GM23248 (cell line): ENCODE data around the gene CSTF1. TPM values are rescaled to one million over a fixed set of nuclear protein-coding genes. Genes with fewer than 3 reads are reported as not detected.
A peak's percentile ranks its signal among the peaks of the same experiment; 100 is the strongest.

ENCODE experiments used
- DNase-seq: peaks from one replicate; pipeline ENCODE4 v3.0.0-alpha.2; 2015
- H2AFZ ChIP-seq: fragments of 200-600 bp; sonication (generic); 2 replicates; pipeline ENCODE4 v1.6.1; 2016; ENCODE audit warnings: antibody characterized with exemption
- H3F3A ChIP-seq: fragments of 200-600 bp; sonication (generic); 2 replicates; pipeline ENCODE4 v1.6.1; 2016; ENCODE audit warnings: mild to moderate bottlenecking, antibody characterized with exemption, mixed run types; ENCODE audit not compliant: insufficient read depth
- H3K27ac ChIP-seq: fragments of 200-600 bp; sonication (generic); 2 replicates; pipeline ENCODE4 v1.5.1; 2016; ENCODE audit warnings: mild to moderate bottlenecking
- H3K27me3 ChIP-seq: fragments of 200-600 bp; sonication (generic); replicated peaks from 2 replicates; pipeline ENCODE4 v1.6.1; 2016; ENCODE audit warnings: mild to moderate bottlenecking; ENCODE audit not compliant: insufficient read depth
- H3K36me3 ChIP-seq: fragments of 200-600 bp; sonication (generic); 2 replicates; pipeline ENCODE4 v1.6.1; 2016; ENCODE audit warnings: low read depth, mild to moderate bottlenecking
- H3K4me1 ChIP-seq: fragments of 200-600 bp; sonication (generic); 2 replicates; pipeline ENCODE4 v1.6.1; 2016; ENCODE audit warnings: mild to moderate bottlenecking; ENCODE audit not compliant: insufficient read depth
- H3K4me2 ChIP-seq: fragments of 200-600 bp; sonication (generic); one replicate; pipeline ENCODE4 v1.6.1; 2016; ENCODE audit warnings: mild to moderate bottlenecking; ENCODE audit not compliant: unreplicated experiment
- H3K4me3 ChIP-seq: fragments of 200-600 bp; sonication (generic); 2 replicates; pipeline ENCODE4 v1.5.1; 2016; ENCODE audit warnings: mild to moderate bottlenecking
- H3K79me2 ChIP-seq: fragments of 200-600 bp; sonication (generic); 2 replicates; pipeline ENCODE4 v1.6.1; 2016; ENCODE audit warnings: mild to moderate bottlenecking; ENCODE audit not compliant: insufficient read depth
- H3K9ac ChIP-seq: fragments of 200-600 bp; sonication (generic); 2 replicates; pipeline ENCODE4 v1.6.1; 2016; ENCODE audit warnings: mild to moderate bottlenecking
- H3K9me2 ChIP-seq: fragments of 200-600 bp; sonication (generic); 2 replicates; pipeline ENCODE4 v1.6.1; 2016; ENCODE audit warnings: mixed run types, mild to moderate bottlenecking, moderate library complexity; ENCODE audit not compliant: insufficient read depth
- H3K9me3 ChIP-seq: fragments of 200-600 bp; sonication (generic); one replicate; pipeline ENCODE4 v1.6.1; 2017; ENCODE audit warnings: low read depth
- H4K20me1 ChIP-seq: fragments of 200-600 bp; sonication (generic); 2 replicates; pipeline ENCODE4 v1.6.0; 2016; ENCODE audit not compliant: insufficient read depth
- EZH2 ChIP-seq: fragments of 200-600 bp; sonication (generic); IDR thresholded peaks from 2 replicates; pipeline ENCODE4 v1.6.1; 2018; ENCODE audit warnings: antibody characterized with exemption, mild to moderate bottlenecking; ENCODE audit not compliant: insufficient read depth, poor library complexity, severe bottlenecking
- EZH2phosphoT487 ChIP-seq: fragments of 200-600 bp; sonication (generic); IDR thresholded peaks from 2 replicates; pipeline ENCODE4 v1.6.1; 2018; ENCODE audit warnings: antibody characterized with exemption, moderate library complexity, mild to moderate bottlenecking, low read depth; ENCODE audit not compliant: insufficient read depth
- WGBS, 2 experiments: methylation state at CpG; one replicate each; pipeline ENCODE4 v1.1.6; 2015 to 2017; ENCODE audit warnings: low lambda C conversion rate in 2 of 2, low coverage in 1 of 2; ENCODE audit errors: missing lambda C conversion rate in 2 of 2; 5-methylcytosine and 5-hydroxymethylcytosine counted together
- in situ Hi-C: fragments of 300-500 bp; cut with MboI; formaldehyde crosslinking; loops from 2 replicates; pipeline ENCODE4 v1.15.0; 2020
- polyA plus RNA-seq: library from polyadenylated mRNA; unstranded; fragments of >200 nt; fragmentation: Nextera tagmentation; extraction: Ambion mirVana; gene quantifications from 2 replicates; pipeline ENCODE4 v1.2.1, GENCODE V29; 2016
- total RNA-seq: library from RNA; depleted of rRNA; stranded (reverse); fragments of >200 nt; shearing (Covaris generic); gene quantifications from 2 replicates; pipeline ENCODE4 v1.2.3, GENCODE V29; 2014

Gene CSTF1
- total and polyA plus RNA-seq, 2 experiments from 2014 or later: 41.7 to 69.3 TPM

DNA sequence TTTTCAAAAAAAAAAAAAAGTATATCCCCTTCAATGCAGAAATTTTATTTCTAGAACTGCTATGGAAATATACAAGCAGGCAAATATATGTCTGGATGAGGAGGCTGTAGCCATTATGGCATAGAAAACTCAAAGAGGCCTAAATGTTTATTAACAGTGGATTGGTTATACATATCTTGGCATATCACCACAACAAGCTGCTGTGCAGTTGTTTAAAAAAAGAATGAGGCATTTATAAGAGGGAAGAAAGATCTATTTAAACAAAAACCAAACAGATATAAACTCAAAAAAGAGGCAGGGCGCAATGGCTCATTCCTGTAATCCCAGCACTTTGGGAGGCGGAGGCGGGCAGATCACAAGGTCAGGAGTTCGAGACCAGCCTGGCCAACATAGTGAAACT lies 45.8 kb downstream of the CSTF1 start:
- Histone ChIP-seq H3K27ac (peak overlapping the region; percentile 90), H3K79me2 (peaks cover 27% of the 10 kb centered on the region), H2AFZ (no peak overlapping the region), H3K9me2 (no peaks in the 10 kb centered on the region), H3K36me3 (no peaks in the 10 kb centered on the region), H3K4me1 (peaks cover 65% of the 10 kb centered on the region), H3K27me3 (no peaks in the 10 kb centered on the region), H3K4me2 (no peak overlapping the region), H3K9me3 (no peaks in the 10 kb centered on the region), H3K4me3 (no peak overlapping the region), H3F3A (peaks cover 62% of the 10 kb centered on the region), H4K20me1 (no peaks in the 10 kb centered on the region), H3K9ac (0 out of 2 replicates have a peak overlapping the region, but pooled peaks have one; percentile 59)
- in situ Hi-C loops: no loop called here
- no peak for TF ChIP-seq EZH2
- TF ChIP-seq EZH2phosphoT487: no peak
- WGBS, 2 experiments: 96 to 99% methylated on average over 4 of the region's 4 CpGs
- no peak for DNase-seq

DNA sequence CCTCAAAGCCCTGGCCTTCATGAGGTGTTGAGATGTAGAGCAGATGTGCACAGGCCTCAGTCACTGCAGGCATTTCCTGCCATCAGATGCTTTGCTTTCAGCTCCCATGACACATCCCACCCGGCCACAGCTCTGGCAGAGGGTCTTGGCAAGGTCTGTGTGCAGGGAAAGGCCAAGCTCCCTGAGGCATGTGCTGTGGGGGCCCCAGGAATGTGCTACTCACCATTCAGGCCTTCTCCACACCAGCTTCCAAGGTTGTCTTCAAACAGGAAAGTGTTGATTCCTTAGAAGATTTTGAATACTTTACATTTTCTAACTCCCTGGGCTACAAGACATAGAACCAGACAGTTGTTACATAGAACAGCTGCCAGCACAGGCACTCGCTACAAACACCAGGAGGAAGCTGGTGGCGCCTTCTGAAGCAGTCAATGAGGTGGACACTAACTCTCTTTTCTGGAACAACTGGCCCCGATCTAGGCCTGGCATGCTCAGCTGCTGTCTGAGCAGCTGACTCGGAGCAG lies 47.4 kb downstream of the CSTF1 start:
- TF ChIP-seq EZH2 (no peak), EZH2phosphoT487 (0 out of 2 replicates have a peak, but pooled peaks have one; percentile 59)
- peak; percentile 99 for DNase-seq
- Histone ChIP-seq H3K9me3 (no peaks in the 10 kb centered on the region), H3K36me3 (no peaks in the 10 kb centered on the region), H3K9ac (peak overlapping the region; percentile 67), H3F3A (peaks cover 48% of the 10 kb centered on the region), H4K20me1 (no peaks in the 10 kb centered on the region), H3K79me2 (peaks cover 27% of the 10 kb centered on the region), H3K4me3 (no peak overlapping the region), H3K27me3 (no peaks in the 10 kb centered on the region), H3K27ac (peak overlapping the region; percentile 90), H3K4me2 (peak overlapping the region; percentile 45), H2AFZ (no peak overlapping the region), H3K9me2 (no peaks in the 10 kb centered on the region), H3K4me1 (peaks cover 51% of the 10 kb centered on the region)
- in situ Hi-C loops: no loop called here
- WGBS, 2 experiments: 0 to 1% methylated on average over 5 of the region's 5 CpGs

DNA sequence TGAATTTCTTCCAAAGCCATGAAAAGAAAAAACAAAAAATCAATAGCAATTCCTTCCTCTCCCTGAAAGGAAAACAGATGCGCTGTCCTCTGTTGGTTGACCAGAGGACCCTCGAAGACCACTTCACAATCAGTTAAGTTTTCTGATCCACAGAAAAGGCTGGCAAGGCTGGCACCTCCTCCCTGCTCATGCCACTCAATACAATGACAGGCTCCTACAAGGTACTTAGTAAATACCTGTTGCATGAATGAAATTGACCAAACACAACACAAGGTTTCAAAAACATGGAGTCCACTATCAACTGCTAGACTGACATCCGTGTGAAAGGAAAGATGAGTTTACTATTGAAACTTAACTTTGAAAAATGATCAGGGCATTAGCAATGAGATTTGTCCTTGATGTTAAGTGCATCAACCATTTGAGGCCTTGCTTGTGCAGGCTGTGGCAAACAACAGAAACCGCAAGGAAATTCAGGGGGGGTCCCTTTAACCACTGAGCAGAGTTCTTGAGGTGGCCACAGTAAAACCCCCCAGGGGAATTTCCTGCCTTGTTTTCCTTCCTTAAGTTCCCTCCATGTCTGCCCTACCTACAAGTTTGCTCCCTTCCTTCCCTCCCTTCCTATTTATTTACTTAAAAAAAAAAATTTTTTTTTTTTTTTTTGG lies 48.0 kb downstream of the CSTF1 start:
- no peak for TF ChIP-seq EZH2phosphoT487
- no peak for TF ChIP-seq EZH2
- peaks cover 42% of the 10 kb centered on the region for H3F3A ChIP-seq
- no peaks in the 10 kb centered on the region; the same call in 1 of the 2 replicates for H3K36me3 ChIP-seq
- H3K4me1 ChIP-seq: peaks cover 45% of the 10 kb centered on the region
- no peaks in the 10 kb centered on the region for H3K9me2 ChIP-seq
- H3K9ac ChIP-seq: peak overlapping the region; percentile 67
- H3K9me3 ChIP-seq: no peaks in the 10 kb centered on the region
- no peaks in the 10 kb centered on the region for H3K27me3 ChIP-seq
- WGBS, 2 experiments: 73% methylated on average over 4 of the region's 4 CpGs
- H3K4me3 ChIP-seq: no peak overlapping the region
- no peak overlapping the region for H2AFZ ChIP-seq
- DNase-seq: no peak
- no peaks in the 10 kb centered on the region for H4K20me1 ChIP-seq
- in situ Hi-C loops: no loop called here
- peaks cover 22% of the 10 kb centered on the region for H3K79me2 ChIP-seq
- H3K27ac ChIP-seq: peak overlapping the region; percentile 90
- H3K4me2 ChIP-seq: peak overlapping the region; percentile 45

GRCh38 chr20:56442389-56443365 lies 50.2 kb downstream of the CSTF1 start:
- Histone ChIP-seq H3K27me3 (no peaks in the 10 kb centered on the region), H3K4me2 (no peak overlapping the region), H3K27ac (peak overlapping the region; percentile 90), H3K9me2 (no peaks in the 10 kb centered on the region), H4K20me1 (no peaks in the 10 kb centered on the region), H2AFZ (peak overlapping the region; percentile 74), H3K36me3 (peaks cover 8% of the 10 kb centered on the region; the same call in 1 of the 2 replicates), H3K4me3 (no peak overlapping the region), H3F3A (peaks cover 38% of the 10 kb centered on the region), H3K9ac (peak overlapping the region; percentile 49), H3K79me2 (peaks cover 5% of the 10 kb centered on the region; the same call in 1 of the 2 replicates), H3K9me3 (no peaks in the 10 kb centered on the region), H3K4me1 (peaks cover 45% of the 10 kb centered on the region)
- WGBS, 2 experiments: 87 to 89% methylated on average over 17 of the region's 17 CpGs
- in situ Hi-C loops: no loop called here
- TF ChIP-seq EZH2: no peak
- DNase-seq: no peak
